ENCODE results near the gene PCDHA7.

GRCh38 chr5:140833993-140834392 is at the start of gene PCDHA7:
- TF ChIP-seq CTCF (IDR thresholded peaks at IDR 0.05) (no peak), ZFX (IDR thresholded peaks at IDR 0.05; ENCODE audit: borderline replicate concordance) (no peak)
